Upper lobe of left lung (tissue), 4 donors: Measurements from ENCODE around the gene SDHA.

ENCODE experiments used
- CTCF ChIP-seq, 6 experiments: fragments of 450-650 bp in 4 of 6; fragments of 200-600 bp in 2 of 6; sonication (generic) in 2 of 6; IDR thresholded peaks; one replicate each; pipeline ENCODE4 v1.5.1; 2016 to 2019; ENCODE audit warnings: antibody characterized with exemption in 6 of 6
- POLR2A ChIP-seq, 4 donors: fragments of 450-650 bp; IDR thresholded peaks; one replicate each; pipeline ENCODE4 v1.5.1; 2016 to 2017; ENCODE audit warnings: antibody characterized with exemption in 4 of 4, mild to moderate bottlenecking in 2 of 4
- POLR2AphosphoS5 ChIP-seq, 2 donors: sonication (generic); formaldehyde crosslinking; IDR thresholded peaks; one replicate each; pipeline ENCODE4 v1.5.1; 2017; ENCODE audit warnings: antibody characterized with exemption in 2 of 2

GRCh38 chr5:302966-303365 is 84.8 kb downstream of the SDHA start:
- no peak for TF ChIP-seq CTCF (IDR thresholded peaks at IDR 0.05)
- no peak for TF ChIP-seq POLR2A (IDR thresholded peaks at IDR 0.05)
- no peak for TF ChIP-seq POLR2AphosphoS5 (IDR thresholded peaks at IDR 0.05)
